ENCODE results near the gene CRHR2.
"Not testable (repeated sequence)": the region's sequence is repeated elsewhere in the genome, so short reads cannot be mapped to it uniquely, and the experiment has no call there.

The CRHR2 gene

DNA sequence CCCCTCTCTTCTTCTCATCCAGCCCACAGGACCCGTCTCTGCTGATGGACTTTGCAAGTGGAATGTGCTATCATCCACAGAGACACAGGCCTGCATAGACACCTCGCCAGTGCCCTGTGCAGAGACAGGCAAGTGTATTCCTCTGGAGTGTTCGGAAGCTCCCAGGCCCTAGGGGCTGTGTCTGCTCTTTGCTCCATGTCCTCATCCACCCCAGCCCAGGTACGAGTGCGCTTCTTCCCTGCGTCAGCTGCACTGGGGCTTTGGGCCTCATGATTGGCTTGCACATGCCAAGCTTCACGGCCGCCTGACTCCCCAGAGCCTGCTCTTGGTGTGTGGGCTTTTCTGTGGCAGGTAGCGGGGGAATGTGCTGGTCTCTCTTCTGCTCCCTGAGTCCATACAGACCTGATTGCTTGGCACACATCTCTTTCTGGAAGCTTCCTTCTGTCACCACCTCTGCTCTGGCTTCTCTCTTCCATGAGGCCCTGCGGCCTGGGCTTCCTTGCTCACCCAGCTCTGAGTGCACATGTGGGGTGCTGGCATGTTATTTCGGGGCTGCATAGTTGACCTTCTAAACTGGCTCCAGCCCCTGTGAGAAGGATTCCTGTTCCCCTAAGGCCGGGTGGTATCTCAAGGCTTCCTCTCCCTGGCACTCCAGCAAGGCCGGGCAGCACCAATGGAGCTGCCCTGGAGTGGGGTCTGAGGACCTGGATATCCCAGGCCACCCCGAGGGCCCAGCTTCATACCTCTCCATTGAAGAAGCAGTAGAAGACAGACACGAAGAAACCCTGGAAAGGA lies 27.8 kb downstream of the CRHR2 start:
- DNase-seq (ENCODE audit: low read depth in 2 of 2), result no peak

GRCh38 chr7:30652698-30653641 lies 29.3 kb downstream of the CRHR2 start:
- DNase-seq (ENCODE audit: low read depth in 2 of 2), result no peak

- no peak for DNase-seq (ENCODE audit: low read depth in 2 of 2)
Measured at GRCh38 chr7:30652132-30652531, 30.1 kb downstream of the CRHR2 start.

DNA sequence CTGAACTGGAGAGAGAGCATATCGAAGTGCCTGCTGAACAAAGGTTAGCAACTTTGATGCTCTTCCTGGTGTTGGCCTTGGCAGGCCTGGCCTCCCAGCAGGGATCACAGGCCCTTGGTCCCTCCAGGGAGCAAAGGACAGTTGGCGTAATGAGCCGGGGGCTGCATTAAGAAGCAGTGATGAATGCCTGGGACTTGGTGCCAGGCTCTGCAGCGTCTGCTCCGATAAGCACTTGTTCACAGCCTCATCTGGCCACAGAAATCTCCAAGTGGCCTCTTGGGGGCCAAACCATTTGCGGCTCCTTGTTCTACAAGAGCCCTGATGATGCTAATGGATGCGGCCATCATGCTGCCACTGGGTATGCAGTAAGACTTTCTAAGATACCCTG lies 31.8 kb downstream of the CRHR2 start:
- no peak for DNase-seq (ENCODE audit: low read depth in 2 of 2)

DNA sequence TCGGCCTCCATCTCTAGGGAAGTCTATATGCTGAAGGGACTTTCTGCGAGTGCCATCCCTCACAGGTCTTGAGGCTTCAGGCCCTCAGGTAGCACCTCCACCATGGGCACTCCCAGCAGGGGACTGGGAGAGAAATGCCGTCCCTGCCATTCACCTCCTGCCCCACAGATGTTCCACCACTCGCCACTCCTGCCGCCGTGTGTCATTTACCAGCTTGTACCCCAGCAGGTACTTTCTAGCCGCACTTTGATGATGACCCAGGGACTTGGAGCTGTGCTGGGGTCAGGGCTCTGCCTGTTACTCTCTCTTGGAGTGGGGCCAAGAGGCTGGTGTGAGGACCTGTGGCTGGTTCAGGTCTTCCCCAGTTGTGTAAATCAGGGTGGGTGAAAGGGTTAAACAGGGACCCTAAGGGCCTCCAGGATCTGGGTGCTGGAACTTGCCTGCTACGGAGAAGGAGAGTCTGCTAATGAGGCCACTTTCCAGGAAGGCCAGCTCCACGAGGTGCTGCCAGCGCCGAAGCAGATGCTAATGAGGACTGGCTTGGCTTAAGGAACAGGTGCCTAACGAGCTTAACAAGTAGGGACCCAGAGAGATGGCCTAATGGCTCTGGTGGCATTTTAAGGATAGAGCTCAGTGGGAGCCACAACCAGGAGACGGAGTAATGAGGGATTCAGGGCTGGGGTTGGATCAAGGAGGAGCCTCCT lies 32.4 kb downstream of the CRHR2 start:
- no peak for DNase-seq (ENCODE audit: low read depth in 2 of 2)

GRCh38 chr7:30648744-30649540 lies 33.3 kb downstream of the CRHR2 start:
- no peak for DNase-seq (ENCODE audit: low read depth in 2 of 2)

GRCh38 chr7:30647589-30648364 lies 34.5 kb downstream of the CRHR2 start:
- no peak for DNase-seq (ENCODE audit: low read depth in 2 of 2)

GRCh38 chr7:30646154-30646553 lies 36.1 kb downstream of the CRHR2 start:
- DNase-seq (ENCODE audit: low read depth in 2 of 2), result no peak

DNA sequence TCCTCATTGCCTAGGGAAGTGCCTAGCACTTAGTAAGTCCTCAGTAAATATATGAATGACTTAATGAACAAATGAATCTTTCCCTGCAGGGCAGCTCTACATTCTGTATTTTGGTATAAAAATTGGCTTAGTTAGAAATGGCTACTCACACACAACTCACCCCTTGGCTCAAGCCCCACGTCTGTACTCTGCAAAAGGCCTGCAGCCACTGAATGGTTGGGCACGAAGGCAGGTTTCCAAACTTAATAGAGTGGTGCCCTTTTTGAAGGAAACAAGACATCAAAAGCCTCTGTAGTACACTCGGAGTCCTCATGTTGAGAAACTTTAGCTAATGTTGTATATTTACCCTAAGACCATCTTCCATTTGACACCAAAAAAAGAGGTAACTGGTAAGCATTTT lies 36.6 kb downstream of the CRHR2 start:
- no peak for DNase-seq (ENCODE audit: low read depth in 2 of 2)

DNA sequence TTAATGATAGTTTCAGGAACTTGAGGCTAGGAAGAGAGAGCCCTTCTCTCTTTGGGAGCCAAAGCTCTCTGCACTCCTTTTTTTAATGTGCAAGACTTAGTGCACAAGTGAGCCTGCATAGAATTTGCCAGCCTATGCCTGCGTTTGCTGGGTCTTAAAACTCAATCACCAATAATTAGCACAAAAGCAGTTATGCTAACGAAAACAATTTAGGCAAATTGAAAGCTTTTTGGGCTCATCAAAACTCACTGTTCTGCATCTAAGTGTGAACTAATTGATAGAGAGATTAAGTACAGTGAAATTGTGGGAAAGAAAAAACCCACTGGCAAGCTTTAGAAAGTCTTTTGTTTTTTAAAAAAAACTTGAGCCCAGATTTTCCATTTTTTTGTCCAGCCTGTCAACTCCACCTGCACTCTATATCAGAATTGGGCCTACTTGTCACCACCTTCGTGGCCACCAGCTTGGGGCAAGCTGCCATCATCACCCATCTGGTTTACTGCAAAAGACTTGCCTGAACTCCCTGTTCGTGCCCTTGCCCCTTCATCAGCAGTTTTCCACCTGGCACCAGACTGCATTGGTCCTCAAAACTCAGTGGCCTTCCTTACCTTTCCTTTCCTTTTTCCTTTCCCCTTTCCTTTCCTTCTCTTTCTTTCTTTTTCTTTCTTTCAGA lies 37.8 kb downstream of the CRHR2 start:
- DNase-seq (ENCODE audit: low read depth in 2 of 2), result no peak

- no peak for DNase-seq (ENCODE audit: low read depth in 2 of 2)
Measured at GRCh38 chr7:30642789-30643188, 39.5 kb downstream of the CRHR2 start.

DNA sequence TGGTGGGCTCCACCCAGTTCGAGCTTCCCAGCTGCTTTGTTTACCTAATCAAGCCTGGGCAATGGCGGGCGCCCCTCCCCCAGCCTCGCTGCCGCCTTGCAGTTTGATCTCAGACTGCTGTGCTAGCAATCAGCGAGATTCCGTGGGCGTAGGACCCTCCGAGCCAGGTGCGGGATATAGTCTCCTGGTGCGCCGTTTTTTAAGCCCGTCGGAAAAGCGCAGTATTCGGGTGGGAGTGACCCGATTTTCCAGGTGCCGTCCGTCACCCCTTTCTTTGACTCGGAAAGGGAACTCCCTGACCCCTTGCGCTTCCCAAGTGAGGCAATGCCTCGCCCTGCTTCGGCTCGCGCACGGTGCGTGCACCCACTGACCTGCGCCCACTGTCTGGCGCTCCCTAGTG lies 39.9 kb downstream of the CRHR2 start:
- DNase-seq (ENCODE audit: low read depth in 2 of 2), result not testable (repeated sequence)

DNA sequence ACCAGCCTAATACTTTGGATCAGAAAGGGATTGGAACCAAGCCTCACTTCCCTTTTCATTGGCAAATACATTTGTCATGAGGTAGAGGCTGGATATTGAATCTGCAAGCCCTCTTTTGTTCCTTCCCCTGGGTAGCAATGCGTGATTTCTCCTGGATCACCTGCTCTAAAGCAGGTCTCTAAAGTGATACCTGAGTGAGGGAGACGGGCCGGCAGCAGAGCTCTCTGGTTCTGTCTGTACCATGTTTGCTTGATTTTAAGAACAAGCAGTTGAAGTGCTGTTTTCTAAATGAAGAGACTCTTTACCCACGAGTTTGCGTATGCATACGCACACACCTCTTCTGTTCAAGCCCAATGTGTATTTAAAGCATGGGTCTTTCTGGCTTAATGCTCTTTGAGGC lies 46.5 kb downstream of the CRHR2 start:
- no peak for DNase-seq (ENCODE audit: low read depth in 2 of 2)

- no peak for DNase-seq (ENCODE audit: low read depth in 2 of 2)
Measured at GRCh38 chr7:30634634-30635201, 47.5 kb downstream of the CRHR2 start.

GRCh38 chr7:30634193-30634626 lies 48.0 kb downstream of the CRHR2 start:
- no peak for DNase-seq (ENCODE audit: low read depth in 2 of 2)

- no peak for DNase-seq (ENCODE audit: low read depth in 2 of 2)
Measured at GRCh38 chr7:30633223-30633622, 49.0 kb downstream of the CRHR2 start.

DNA sequence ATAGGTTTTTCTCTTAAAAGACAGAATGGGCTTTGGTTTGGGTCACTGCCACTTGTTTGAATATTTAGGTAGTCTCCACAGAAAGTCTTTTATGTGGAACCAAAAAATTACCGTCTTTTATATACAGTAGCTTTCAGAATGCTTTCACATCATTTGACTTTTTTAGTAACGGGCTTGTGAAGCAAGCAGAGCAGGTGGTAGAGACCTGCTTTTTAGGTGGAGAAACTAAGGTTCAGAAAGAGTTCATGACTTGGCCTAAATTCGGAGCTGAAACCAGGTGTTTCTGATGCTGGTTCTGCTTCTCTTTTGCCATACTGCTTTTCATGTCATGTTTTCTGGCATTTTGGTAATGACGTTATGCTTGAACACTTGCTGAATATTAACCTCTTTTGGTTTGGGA lies 51.3 kb downstream of the CRHR2 start:
- DNase-seq (ENCODE audit: low read depth in 2 of 2), result no peak

- DNase-seq (ENCODE audit: low read depth in 2 of 2), result no peak
Measured at GRCh38 chr7:30627026-30627425, 55.2 kb downstream of the CRHR2 start.

- DNase-seq (ENCODE audit: low read depth in 2 of 2), result no peak
Measured at GRCh38 chr7:30625283-30625682, 57.0 kb downstream of the CRHR2 start.

GRCh38 chr7:30618961-30619360 lies 63.3 kb downstream of the CRHR2 start:
- DNase-seq (ENCODE audit: low read depth in 2 of 2), result no peak

All from stimulated activated CD4-positive, alpha-beta T cell treated with anti-CD3 and anti-CD28 coated beads, Interleukin-4, amount 100 ng/mL, for 48 hours (primary cell).